ENCODE data around the gene ZNG1A.
"Not testable (repeated sequence)": the region's sequence is repeated elsewhere in the genome, so short reads cannot be mapped to it uniquely, and the experiment has no call there.

Gene ZNG1A

GRCh38 chr9:212297-212696, 33.4 kb upstream of the ZNG1A start:
- TF ChIP-seq ZNF274 (IDR thresholded peaks at IDR 0.05; ENCODE audit: low read depth, low read length): no peak
- no peak overlapping the region for H3K4me3 ChIP-seq (ENCODE audit: low read length)

GRCh38 chr9:211557-211956, 32.7 kb upstream of the ZNG1A start:
- TF ChIP-seq ZNF274 (IDR thresholded peaks at IDR 0.05; ENCODE audit: low read depth, low read length): no peak
- H3K4me3 ChIP-seq (ENCODE audit: low read length): no peak overlapping the region

- H3K4me3 ChIP-seq (ENCODE audit: low read length): no peak overlapping the region
- no peak for TF ChIP-seq ZNF274 (IDR thresholded peaks at IDR 0.05; ENCODE audit: low read depth, low read length)
Measured at GRCh38 chr9:211036-211435, 32.2 kb upstream of the ZNG1A start.

- no peak overlapping the region for H3K4me3 ChIP-seq (ENCODE audit: low read length)
- no peak for TF ChIP-seq ZNF274 (IDR thresholded peaks at IDR 0.05; ENCODE audit: low read depth, low read length)
Measured at GRCh38 chr9:209143-209758, 30.4 kb upstream of the ZNG1A start.

- TF ChIP-seq ZNF274 (IDR thresholded peaks at IDR 0.05; ENCODE audit: low read depth, low read length): no peak
- H3K4me3 ChIP-seq (ENCODE audit: low read length): no peak overlapping the region
Measured at GRCh38 chr9:206481-206880, 27.6 kb upstream of the ZNG1A start.

GRCh38 chr9:199601-200000, 20.7 kb upstream of the ZNG1A start:
- H3K4me3 ChIP-seq (ENCODE audit: low read length): not testable (repeated sequence)

- peak overlapping the region; percentile 71; the same call in 1 of the 2 replicates for H3K4me3 ChIP-seq (ENCODE audit: low read length)
Measured at GRCh38 chr9:178140-178825, 573 bp downstream of the ZNG1A start.

- H3K4me3 ChIP-seq (ENCODE audit: low read length): not testable (repeated sequence)
Measured at GRCh38 chr9:169757-170156, 9.1 kb downstream of the ZNG1A start.

GRCh38 chr9:159871-160270, 19.0 kb downstream of the ZNG1A start:
- not testable (repeated sequence) for H3K4me3 ChIP-seq (ENCODE audit: low read length)

GRCh38 chr9:151173-151572, 27.7 kb downstream of the ZNG1A start:
- not testable (repeated sequence) for H3K4me3 ChIP-seq (ENCODE audit: low read length)

GRCh38 chr9:139880-140279, 39.0 kb downstream of the ZNG1A start:
- not testable (repeated sequence) for H3K4me3 ChIP-seq (ENCODE audit: low read length)

- not testable (repeated sequence) for H3K4me3 ChIP-seq (ENCODE audit: low read length)
Measured at GRCh38 chr9:117995-118467, 60.8 kb downstream of the ZNG1A start, which contains the start of gene FOXD4. TSS of gene FOXD4 (minus strand) at chr9:118417. CDS start at chr9:118119, 298 bp downstream.

- H3K4me3 ChIP-seq (ENCODE audit: low read length): not testable (repeated sequence)
Measured at GRCh38 chr9:117144-117994, 61.5 kb downstream of the ZNG1A start.

- not testable (repeated sequence) for H3K4me3 ChIP-seq (ENCODE audit: low read length)
Measured at GRCh38 chr9:116239-117077, 62.4 kb downstream of the ZNG1A start.

- not testable (repeated sequence) for H3K4me3 ChIP-seq (ENCODE audit: low read length)
Measured at GRCh38 chr9:115118-115451, 63.8 kb downstream of the ZNG1A start.

- H3K4me3 ChIP-seq (ENCODE audit: low read length): peak overlapping the region; percentile 48; the same call in 1 of the 2 replicates
Measured at GRCh38 chr9:114267-115117, 64.4 kb downstream of the ZNG1A start.

GRCh38 chr9:113468-114266, 65.2 kb downstream of the ZNG1A start:
- peak overlapping the region; percentile 48; the same call in 1 of the 2 replicates for H3K4me3 ChIP-seq (ENCODE audit: low read length)
